ENCODE measurements around the gene NUP43. TPM values are rescaled to one million over a fixed set of nuclear protein-coding genes. Genes with fewer than 3 reads are reported as not detected.
A peak's percentile ranks its signal among the peaks of the same experiment; 100 is the strongest.
"Not testable (repeated sequence)": the region's sequence is repeated elsewhere in the genome, so short reads cannot be mapped to it uniquely, and the experiment has no call there.

The NUP43 gene
- total RNA-seq, 1 donor from 2014 or later = 38.8 TPM

DNA sequence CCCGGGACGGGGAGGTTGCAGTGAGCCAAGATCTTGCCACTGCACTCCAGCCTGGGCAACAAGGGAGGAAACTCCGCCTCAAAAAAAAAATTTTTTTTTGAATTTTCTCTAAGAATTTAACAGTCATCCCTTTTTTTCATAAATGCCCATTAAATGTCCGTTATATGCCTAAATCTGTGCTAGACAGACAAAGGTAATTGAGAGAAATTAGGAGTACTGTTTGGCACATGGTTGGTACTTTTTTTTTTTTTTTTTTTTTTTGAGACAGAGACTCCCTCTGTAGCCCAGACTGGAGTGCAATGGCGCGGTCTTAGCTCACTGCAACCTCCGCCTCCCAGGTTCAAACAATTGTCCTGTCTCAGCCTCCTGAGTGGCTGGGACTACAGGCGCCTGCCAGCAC lies 4.9 kb upstream of the NUP43 start:
- H3K4me1 Mint-ChIP-seq = peaks cover 14% of the 10 kb centered on the region
- TF ChIP-seq, protein P1, sequence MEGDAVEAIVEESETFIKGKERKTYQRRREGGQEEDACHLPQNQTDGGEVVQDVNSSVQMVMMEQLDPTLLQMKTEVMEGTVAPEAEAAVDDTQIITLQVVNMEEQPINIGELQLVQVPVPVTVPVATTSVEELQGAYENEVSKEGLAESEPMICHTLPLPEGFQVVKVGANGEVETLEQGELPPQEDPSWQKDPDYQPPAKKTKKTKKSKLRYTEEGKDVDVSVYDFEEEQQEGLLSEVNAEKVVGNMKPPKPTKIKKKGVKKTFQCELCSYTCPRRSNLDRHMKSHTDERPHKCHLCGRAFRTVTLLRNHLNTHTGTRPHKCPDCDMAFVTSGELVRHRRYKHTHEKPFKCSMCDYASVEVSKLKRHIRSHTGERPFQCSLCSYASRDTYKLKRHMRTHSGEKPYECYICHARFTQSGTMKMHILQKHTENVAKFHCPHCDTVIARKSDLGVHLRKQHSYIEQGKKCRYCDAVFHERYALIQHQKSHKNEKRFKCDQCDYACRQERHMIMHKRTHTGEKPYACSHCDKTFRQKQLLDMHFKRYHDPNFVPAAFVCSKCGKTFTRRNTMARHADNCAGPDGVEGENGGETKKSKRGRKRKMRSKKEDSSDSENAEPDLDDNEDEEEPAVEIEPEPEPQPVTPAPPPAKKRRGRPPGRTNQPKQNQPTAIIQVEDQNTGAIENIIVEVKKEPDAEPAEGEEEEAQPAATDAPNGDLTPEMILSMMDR (IDR thresholded peaks at IDR 0.05; ENCODE audit: unreplicated experiment) = no peak
- H3K27me3 Mint-ChIP-seq (ENCODE audit: low read depth) = no peaks in the 10 kb centered on the region

GRCh38 chr6:149750136-149750609 lies 3.8 kb upstream of the NUP43 start:
- no peaks in the 10 kb centered on the region for H3K36me3 Mint-ChIP-seq
- DNase-seq (ENCODE audit: low spot score in 2 of 2, unreplicated experiment in 2 of 2) = peak; percentile 40 to 70
- no peaks in the 10 kb centered on the region for H3K9me3 Mint-ChIP-seq
- peaks cover 21% of the 10 kb centered on the region for H3K4me1 Mint-ChIP-seq
- peak overlapping the region; percentile 89 for H3K27ac Mint-ChIP-seq
- peak overlapping the region; percentile 85 for H3K4me3 Mint-ChIP-seq
- H3K27me3 Mint-ChIP-seq (ENCODE audit: low read depth) = no peaks in the 10 kb centered on the region
- TF ChIP-seq, protein P1 (IDR thresholded peaks at IDR 0.05; ENCODE audit: unreplicated experiment) = no peak

More for the DNA sequence above, 4.9 kb upstream of the NUP43 start:
- Mint-ChIP-seq H3K36me3 (no peaks in the 10 kb centered on the region), H3K27ac (no peak overlapping the region), H3K9me3 (no peaks in the 10 kb centered on the region), H3K4me3 (no peak overlapping the region)
- DNase-seq (ENCODE audit: low spot score in 2 of 2, unreplicated experiment in 2 of 2) = no peak

GRCh38 chr6:149749594-149750135 lies 3.3 kb upstream of the NUP43 start, which contains the start of gene PCMT1:
TSS of gene PCMT1 (plus strand) at chr6:149749741. CDS start at chr6:149749902, 161 bp downstream.
- peak within 1 kb of the TSS; percentile 85 for H3K4me3 Mint-ChIP-seq
- TF ChIP-seq, protein P1 (IDR thresholded peaks at IDR 0.05; ENCODE audit: unreplicated experiment) = no peak
- H3K4me1 Mint-ChIP-seq = peaks cover 21% of the 10 kb centered on the region
- no peaks in the 10 kb centered on the region for H3K36me3 Mint-ChIP-seq
- no peaks in the 10 kb centered on the region for H3K9me3 Mint-ChIP-seq
- H3K27me3 Mint-ChIP-seq (ENCODE audit: low read depth) = no peaks in the 10 kb centered on the region
- peak within 1 kb of the TSS; percentile 89 for H3K27ac Mint-ChIP-seq
- DNase-seq (ENCODE audit: low spot score in 2 of 2, unreplicated experiment in 2 of 2) = peak; percentile 84 to 92

DNA sequence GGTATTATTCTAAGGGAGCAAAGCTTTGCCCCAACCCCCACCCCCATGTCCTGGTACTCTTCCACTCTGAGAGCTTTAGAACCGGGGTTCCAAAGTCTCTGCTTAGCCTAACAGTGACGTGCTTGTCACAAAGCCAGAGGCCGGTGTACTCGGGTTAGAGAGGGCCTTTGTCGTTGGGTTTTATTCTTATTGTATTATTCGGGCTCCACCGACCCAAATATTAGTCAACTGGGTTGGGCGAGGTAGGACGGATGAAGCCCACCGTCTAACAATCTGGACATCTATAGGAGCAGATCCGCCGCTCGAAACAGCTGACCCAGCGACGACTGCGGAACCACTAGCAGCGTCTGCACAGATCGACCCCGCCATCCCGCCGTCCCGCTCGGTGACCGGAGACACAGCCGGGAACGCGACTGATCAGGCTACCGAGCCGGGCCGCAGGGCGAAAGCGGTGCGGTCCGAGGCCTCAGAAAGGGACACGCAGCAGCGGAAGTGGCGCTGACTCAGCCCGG lies 2.8 kb upstream of the NUP43 start:
- Mint-ChIP-seq H3K4me1 (peaks cover 21% of the 10 kb centered on the region), H3K27ac (peak overlapping the region; percentile 76), H3K4me3 (peak overlapping the region; percentile 85)
- not testable (repeated sequence) for H3K27me3 Mint-ChIP-seq (ENCODE audit: low read depth); H3K9me3 Mint-ChIP-seq; DNase-seq (ENCODE audit: low spot score in 2 of 2, unreplicated experiment in 2 of 2); H3K36me3 Mint-ChIP-seq

DNA sequence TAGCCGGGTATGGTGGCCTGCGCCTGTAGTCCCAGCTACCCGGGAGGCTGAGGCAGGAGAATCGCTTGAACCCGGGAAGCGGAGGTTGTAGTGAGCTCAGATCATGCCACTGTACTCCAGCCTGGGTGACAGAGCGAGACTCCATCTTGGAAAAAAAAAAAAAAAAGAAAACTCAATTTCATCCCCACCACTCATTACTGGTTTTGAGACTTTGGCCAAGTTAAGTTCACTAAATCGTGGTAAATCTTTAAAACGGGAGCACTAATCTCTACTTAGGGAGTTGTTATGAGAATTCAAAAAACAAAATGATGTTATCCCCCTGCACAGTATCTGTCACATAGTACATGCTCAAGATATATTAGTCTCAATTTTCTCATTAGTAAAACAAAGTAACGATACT lies 1.1 kb downstream of the NUP43 start:
- Mint-ChIP-seq H3K4me3 (peak overlapping the region; percentile 96), H3K27ac (peak overlapping the region; percentile 95), H3K4me1 (peaks cover 14% of the 10 kb centered on the region), H3K36me3 (peaks cover 16% of the 10 kb centered on the region)
- not testable (repeated sequence) for H3K27me3 Mint-ChIP-seq (ENCODE audit: low read depth); H3K9me3 Mint-ChIP-seq; DNase-seq (ENCODE audit: low spot score in 2 of 2, unreplicated experiment in 2 of 2)

GRCh38 chr6:149734915-149735314 lies 11.4 kb downstream of the NUP43 start:
- DNase-seq (ENCODE audit: low spot score in 2 of 2, unreplicated experiment in 2 of 2) = no peak
- TF ChIP-seq, protein P1 (IDR thresholded peaks at IDR 0.05; ENCODE audit: unreplicated experiment) = no peak
- Mint-ChIP-seq H3K4me1 (no peaks in the 10 kb centered on the region), H3K4me3 (no peak overlapping the region), H3K27ac (no peak overlapping the region), H3K9me3 (no peaks in the 10 kb centered on the region), H3K27me3 (ENCODE audit: low read depth) (no peaks in the 10 kb centered on the region), H3K36me3 (peaks cover 19% of the 10 kb centered on the region)

All from mesothelial cell of epicardium (in vitro differentiated cells).